ENCODE measurements around the gene MED8. TPM values are rescaled to one million over a fixed set of nuclear protein-coding genes. Genes with fewer than 3 reads are reported as not detected.

MED8 gene
- total and polyA plus RNA-seq, 4 donors = 28.9 to 34.9 (median 32.4) TPM

GRCh38 chr1:43423672-43424550, 34.3 kb upstream of the MED8 start:
- DNase-seq (peak in 1 of 2 donors; percentile 53), ATAC-seq (ENCODE audit: low FRiP score) (no peak)
- 94% methylated on average over 23 of the region's 23 CpGs for WGBS, 2 donors
- H3K4me3 ChIP-seq (ENCODE audit: low read length in 2 of 2) = no peak overlapping the region
- H3K36me3 ChIP-seq (ENCODE audit: control insufficient read depth in 1 of 2, insufficient read depth in 2 of 2, low read length in 1 of 2) = peaks cover under 1 to 28% of the 10 kb centered on the region in 2 donors
- no peaks in the 10 kb centered on the region for H3K27me3 ChIP-seq (ENCODE audit: control insufficient read depth in 1 of 2, insufficient read depth in 2 of 2, low read length in 1 of 2)
- H3K9me3 ChIP-seq (ENCODE audit: control insufficient read depth, low read length) = no peaks in the 10 kb centered on the region
- intact Hi-C loops (cut with DNase I) = no loop called here
- no peaks in the 10 kb centered on the region for H3K4me1 ChIP-seq (ENCODE audit: control insufficient read depth in 1 of 2, insufficient read depth in 2 of 2, low read length in 2 of 2)
- no peak overlapping the region for H3K27ac ChIP-seq (ENCODE audit: low read depth in 1 of 2, low read length in 2 of 2)

- no peaks in the 10 kb centered on the region for H3K9me3 ChIP-seq (ENCODE audit: control insufficient read depth, low read length)
- no peaks in the 10 kb centered on the region for H3K27me3 ChIP-seq (ENCODE audit: control insufficient read depth in 1 of 2, insufficient read depth in 2 of 2, low read length in 1 of 2)
- H3K36me3 ChIP-seq (ENCODE audit: control insufficient read depth in 1 of 2, insufficient read depth in 2 of 2, low read length in 1 of 2) = peaks cover 3 to 29% of the 10 kb centered on the region in 2 donors
- H3K4me3 ChIP-seq (ENCODE audit: low read length in 2 of 2) = no peak overlapping the region
- no peak overlapping the region for H3K27ac ChIP-seq (ENCODE audit: low read depth in 1 of 2, low read length in 2 of 2)
- 94% methylated on average over 16 of the region's 16 CpGs for WGBS, 2 donors
- no peak for ATAC-seq (ENCODE audit: low FRiP score)
- DNase-seq = peak in 1 of 2 donors; percentile 52
- no peaks in the 10 kb centered on the region for H3K4me1 ChIP-seq (ENCODE audit: control insufficient read depth in 1 of 2, insufficient read depth in 2 of 2, low read length in 2 of 2)
- intact Hi-C loops (cut with DNase I) = no loop called here
Observed at GRCh38 chr1:43422995-43423671, 33.5 kb upstream of the MED8 start.

- H3K4me1 ChIP-seq (ENCODE audit: control insufficient read depth in 1 of 2, insufficient read depth in 2 of 2, low read length in 2 of 2) = no peaks in the 10 kb centered on the region
- no peaks in the 10 kb centered on the region for H3K27me3 ChIP-seq (ENCODE audit: control insufficient read depth in 1 of 2, insufficient read depth in 2 of 2, low read length in 1 of 2)
- intact Hi-C loops (cut with DNase I) = no loop called here
- H3K27ac ChIP-seq (ENCODE audit: low read depth in 1 of 2, low read length in 2 of 2) = no peak overlapping the region
- no peak overlapping the region for H3K4me3 ChIP-seq (ENCODE audit: low read length in 2 of 2)
- ATAC-seq (ENCODE audit: low FRiP score) (no peak), DNase-seq (peak in 1 of 2 donors; percentile 48)
- H3K9me3 ChIP-seq (ENCODE audit: control insufficient read depth, low read length) = no peaks in the 10 kb centered on the region
- peaks cover 5 to 28% of the 10 kb centered on the region in 2 donors for H3K36me3 ChIP-seq (ENCODE audit: control insufficient read depth in 1 of 2, insufficient read depth in 2 of 2, low read length in 1 of 2)
- WGBS, 2 donors = 85 to 87% methylated on average over 12 of the region's 12 CpGs
Observed at GRCh38 chr1:43421976-43422750, 32.6 kb upstream of the MED8 start.

- Histone ChIP-seq H3K36me3 (ENCODE audit: control insufficient read depth in 1 of 2, insufficient read depth in 2 of 2, low read length in 1 of 2) (peaks cover 6 to 28% of the 10 kb centered on the region in 2 donors), H3K4me1 (ENCODE audit: control insufficient read depth in 1 of 2, insufficient read depth in 2 of 2, low read length in 2 of 2) (no peaks in the 10 kb centered on the region), H3K27ac (ENCODE audit: low read depth in 1 of 2, low read length in 2 of 2) (no peak overlapping the region), H3K9me3 (ENCODE audit: control insufficient read depth, low read length) (no peaks in the 10 kb centered on the region), H3K4me3 (ENCODE audit: low read length in 2 of 2) (no peak overlapping the region), H3K27me3 (ENCODE audit: control insufficient read depth in 1 of 2, insufficient read depth in 2 of 2, low read length in 1 of 2) (no peaks in the 10 kb centered on the region)
- intact Hi-C loops (cut with DNase I) = no loop called here
- WGBS, 2 donors = 86 to 92% methylated on average over 6 of the region's 6 CpGs
- ATAC-seq (ENCODE audit: low FRiP score) (no peak), DNase-seq (peak in 1 of 2 donors; percentile 52)
Observed at GRCh38 chr1:43421396-43421795, 31.8 kb upstream of the MED8 start.

GRCh38 chr1:43420874-43421273, 31.3 kb upstream of the MED8 start:
- Histone ChIP-seq H3K9me3 (ENCODE audit: control insufficient read depth, low read length) (no peaks in the 10 kb centered on the region), H3K27ac (ENCODE audit: low read depth in 1 of 2, low read length in 2 of 2) (no peak overlapping the region), H3K4me3 (ENCODE audit: low read length in 2 of 2) (no peak overlapping the region), H3K4me1 (ENCODE audit: control insufficient read depth in 1 of 2, insufficient read depth in 2 of 2, low read length in 2 of 2) (no peaks in the 10 kb centered on the region), H3K27me3 (ENCODE audit: control insufficient read depth in 1 of 2, insufficient read depth in 2 of 2, low read length in 1 of 2) (no peaks in the 10 kb centered on the region), H3K36me3 (ENCODE audit: control insufficient read depth in 1 of 2, insufficient read depth in 2 of 2, low read length in 1 of 2) (peaks cover 10 to 29% of the 10 kb centered on the region in 2 donors)
- intact Hi-C loops (cut with DNase I) = no loop called here
- WGBS, 2 donors = 95 to 96% methylated on average over 10 of the region's 10 CpGs
- peak in 1 of 2 donors; percentile 61 for DNase-seq
- ATAC-seq (ENCODE audit: low FRiP score) = no peak

GRCh38 chr1:43419627-43420425, 30.2 kb upstream of the MED8 start:
- H3K27me3 ChIP-seq (ENCODE audit: control insufficient read depth in 1 of 2, insufficient read depth in 2 of 2, low read length in 1 of 2) = no peaks in the 10 kb centered on the region
- intact Hi-C loops (cut with DNase I) = no loop called here
- H3K36me3 ChIP-seq (ENCODE audit: control insufficient read depth in 1 of 2, insufficient read depth in 2 of 2, low read length in 1 of 2) = peaks cover 10 to 30% of the 10 kb centered on the region in 2 donors
- no peaks in the 10 kb centered on the region for H3K9me3 ChIP-seq (ENCODE audit: control insufficient read depth, low read length)
- WGBS, 2 donors = 94 to 95% methylated on average over 13 of the region's 13 CpGs
- no peaks in the 10 kb centered on the region for H3K4me1 ChIP-seq (ENCODE audit: control insufficient read depth in 1 of 2, insufficient read depth in 2 of 2, low read length in 2 of 2)
- no peak for ATAC-seq (ENCODE audit: low FRiP score)
- no peak overlapping the region for H3K27ac ChIP-seq (ENCODE audit: low read depth in 1 of 2, low read length in 2 of 2)
- no peak overlapping the region for H3K4me3 ChIP-seq (ENCODE audit: low read length in 2 of 2)
- DNase-seq = peak in 1 of 2 donors; percentile 55

GRCh38 chr1:43418858-43419257, 29.3 kb upstream of the MED8 start:
- peaks cover 10 to 30% of the 10 kb centered on the region in 2 donors for H3K36me3 ChIP-seq (ENCODE audit: control insufficient read depth in 1 of 2, insufficient read depth in 2 of 2, low read length in 1 of 2)

GRCh38 chr1:43415901-43416300, 26.3 kb upstream of the MED8 start:
- 72 to 76% methylated on average over 5 of the region's 5 CpGs for WGBS, 2 donors
- no peaks in the 10 kb centered on the region for H3K9me3 ChIP-seq (ENCODE audit: control insufficient read depth, low read length)
- intact Hi-C loops (cut with DNase I) = loop anchor here in 1 of 2 donors (2.0 kb wide), 1 partner anchor 189 kb away; no protein-coding TSS in a partner anchor
- H3K4me3 ChIP-seq (ENCODE audit: low read length in 2 of 2) = no peak overlapping the region
- no peaks in the 10 kb centered on the region for H3K4me1 ChIP-seq (ENCODE audit: control insufficient read depth in 1 of 2, insufficient read depth in 2 of 2, low read length in 2 of 2)
- H3K27me3 ChIP-seq (ENCODE audit: control insufficient read depth in 1 of 2, insufficient read depth in 2 of 2, low read length in 1 of 2) = no peaks in the 10 kb centered on the region
- DNase-seq (peak in 1 of 2 donors; percentile 19), ATAC-seq (ENCODE audit: low FRiP score) (no peak)
- H3K27ac ChIP-seq (ENCODE audit: low read depth in 1 of 2, low read length in 2 of 2) = no peak overlapping the region
- H3K36me3 ChIP-seq (ENCODE audit: control insufficient read depth in 1 of 2, insufficient read depth in 2 of 2, low read length in 1 of 2) = peaks cover 10 to 17% of the 10 kb centered on the region in 2 donors

More at GRCh38 chr1:43418858-43419257, 29.3 kb upstream of the MED8 start:
- Histone ChIP-seq H3K27me3 (ENCODE audit: control insufficient read depth in 1 of 2, insufficient read depth in 2 of 2, low read length in 1 of 2) (no peaks in the 10 kb centered on the region), H3K4me3 (ENCODE audit: low read length in 2 of 2) (no peak overlapping the region), H3K9me3 (ENCODE audit: control insufficient read depth, low read length) (no peaks in the 10 kb centered on the region), H3K4me1 (ENCODE audit: control insufficient read depth in 1 of 2, insufficient read depth in 2 of 2, low read length in 2 of 2) (no peaks in the 10 kb centered on the region), H3K27ac (ENCODE audit: low read depth in 1 of 2, low read length in 2 of 2) (no peak overlapping the region)
- ATAC-seq (ENCODE audit: low FRiP score) (no peak), DNase-seq (no peak)
- WGBS, 2 donors = 90% methylated on average over 4 of the region's 4 CpGs
- intact Hi-C loops (cut with DNase I) = no loop called here

Measured in aorta (tissue), 5 donors.